ENCODE data around the gene PDE4A. TPM values are rescaled to one million over a fixed set of nuclear protein-coding genes. Genes with fewer than 3 reads are reported as not detected.

Gene PDE4A
- polyA plus RNA-seq, 4 donors, result 2.1 to 4.2 (median 2.8) TPM

GRCh38 chr19:10505583-10506229, 85.4 kb downstream of the PDE4A start:
- DNase-seq (ENCODE audit: low read depth in 4 of 4, low spot score in 3 of 4), result no peak

- DNase-seq (ENCODE audit: low read depth in 4 of 4, low spot score in 3 of 4), result no peak
These were observed 87.7 kb downstream of the PDE4A start for GRCh38 chr19:10508036-10508435.

- no peak for DNase-seq (ENCODE audit: low read depth in 4 of 4, low spot score in 3 of 4)
These were observed 88.4 kb downstream of the PDE4A start for GRCh38 chr19:10508707-10509106.

- no peak for DNase-seq (ENCODE audit: low read depth in 4 of 4, low spot score in 3 of 4)
These were observed 90.0 kb downstream of the PDE4A start for GRCh38 chr19:10510301-10510802.

- no peak for DNase-seq (ENCODE audit: low read depth in 4 of 4, low spot score in 3 of 4)
These were observed 92.9 kb downstream of the PDE4A start for GRCh38 chr19:10513223-10513622.

- DNase-seq (ENCODE audit: low read depth in 4 of 4, low spot score in 3 of 4), result no peak
These were observed 94.1 kb downstream of the PDE4A start for GRCh38 chr19:10514211-10515145.

GRCh38 chr19:10516064-10516385, 95.7 kb downstream of the PDE4A start:
- no peak for DNase-seq (ENCODE audit: low read depth in 4 of 4, low spot score in 3 of 4)

- no peak for DNase-seq (ENCODE audit: low read depth in 4 of 4, low spot score in 3 of 4)
These were observed 96.4 kb downstream of the PDE4A start for GRCh38 chr19:10516671-10517286.

- DNase-seq (ENCODE audit: low read depth in 4 of 4, low spot score in 3 of 4), result no peak
These were observed 97.0 kb downstream of the PDE4A start, which contains the start of gene S1PR5 for GRCh38 chr19:10517361-10517759. Gene S1PR5 (minus strand): TSS chr19:10517447. CDS start chr19:10515011, 2,436 bp downstream.

GRCh38 chr19:10517760-10518443, 97.6 kb downstream of the PDE4A start:
- DNase-seq (ENCODE audit: low read depth in 4 of 4, low spot score in 3 of 4), result no peak

- DNase-seq (ENCODE audit: low read depth in 4 of 4, low spot score in 3 of 4), result no peak
These were observed 98.4 kb downstream of the PDE4A start for GRCh38 chr19:10518444-10519361.

Other genes with a start within 250 kb of the PDE4A start
- 100 to 1,000 TPM in 3 of 4 donors, 10 to 100 TPM in 1; 82.1 to 134 (median 119) TPM for gene DNMT1, start 225.6 kb upstream of the PDE4A start, polyA plus RNA-seq (ENCODE audit: insufficient read length in 4 of 4)
- 10 to 100 TPM; 11.6 to 15.1 (median 12.9) TPM for gene S1PR2, start 189.2 kb upstream of the PDE4A start, polyA plus RNA-seq (ENCODE audit: insufficient read length in 4 of 4)
- 10 to 100 TPM; 30.1 to 54.0 (median 34.2) TPM for gene MRPL4, start 168.3 kb upstream of the PDE4A start, polyA plus RNA-seq (ENCODE audit: insufficient read length in 4 of 4)
- gene ICAM1, start 149.4 kb upstream of the PDE4A start, polyA plus RNA-seq (ENCODE audit: insufficient read length in 4 of 4), result 10 to 100 TPM in 1 of 4 donors, 1 to 10 TPM in 3; 5.8 to 10.3 (median 7.3) TPM
- gene ICAM4, start 133.6 kb upstream of the PDE4A start, polyA plus RNA-seq (ENCODE audit: insufficient read length in 4 of 4), result 1 to 10 TPM in 1 of 4 donors, under 1 TPM in 3; 0.36 to 1.5 (median 0.45) TPM
- under 1 TPM; 0.15 to 0.24 (median 0.22) TPM for gene ICAM5, start 130.6 kb upstream of the PDE4A start, polyA plus RNA-seq (ENCODE audit: insufficient read length in 4 of 4)
- 10 to 100 TPM in 1 of 4 donors, 1 to 10 TPM in 3; 4.4 to 10.6 (median 5.3) TPM for gene ZGLP1, start 110.7 kb upstream of the PDE4A start, polyA plus RNA-seq (ENCODE audit: insufficient read length in 4 of 4)
- gene FDX2, start 104.5 kb upstream of the PDE4A start, polyA plus RNA-seq (ENCODE audit: insufficient read length in 4 of 4), result 10 to 100 TPM; 12.7 to 25.3 (median 15.8) TPM
- gene RAVER1, start 87.0 kb upstream of the PDE4A start, polyA plus RNA-seq (ENCODE audit: insufficient read length in 4 of 4), result 10 to 100 TPM; 24.0 to 40.5 (median 26.5) TPM
- gene ICAM3, start 80.9 kb upstream of the PDE4A start, polyA plus RNA-seq (ENCODE audit: insufficient read length in 4 of 4), result 1 to 10 TPM; 6.6 to 9.4 (median 9.0) TPM
- 100 to 1,000 TPM; 102 to 170 (median 113) TPM for gene TYK2, start 40.0 kb upstream of the PDE4A start, polyA plus RNA-seq (ENCODE audit: insufficient read length in 4 of 4)
- 100 to 1,000 TPM; 106 to 172 (median 139) TPM for gene CDC37, start 17.0 kb upstream of the PDE4A start, polyA plus RNA-seq (ENCODE audit: insufficient read length in 4 of 4)
- gene KEAP1, start 82.8 kb downstream of the PDE4A start, polyA plus RNA-seq (ENCODE audit: insufficient read length in 4 of 4), result 10 to 100 TPM; 71.2 to 77.2 (median 74.1) TPM
- gene S1PR5, start 96.9 kb downstream of the PDE4A start, polyA plus RNA-seq (ENCODE audit: insufficient read length in 4 of 4), result 1 to 10 TPM; 1.5 to 1.9 (median 1.6) TPM
- 10 to 100 TPM; 17.1 to 37.0 (median 27.8) TPM for gene ATG4D, start 123.4 kb downstream of the PDE4A start, polyA plus RNA-seq (ENCODE audit: insufficient read length in 4 of 4)
- 10 to 100 TPM; 26.1 to 39.2 (median 33.6) TPM for gene KRI1, start 145.5 kb downstream of the PDE4A start, polyA plus RNA-seq (ENCODE audit: insufficient read length in 4 of 4)
- gene CDKN2D, start 148.4 kb downstream of the PDE4A start, polyA plus RNA-seq (ENCODE audit: insufficient read length in 4 of 4), result 10 to 100 TPM in 3 of 4 donors, 1 to 10 TPM in 1; 8.6 to 25.4 (median 10.6) TPM
- gene AP1M2, start 166.8 kb downstream of the PDE4A start, polyA plus RNA-seq (ENCODE audit: insufficient read length in 4 of 4), result 10 to 100 TPM in 3 of 4 donors, 1 to 10 TPM in 1; 1.7 to 60.2 (median 43.2) TPM
- gene SLC44A2, start 205.0 kb downstream of the PDE4A start, polyA plus RNA-seq (ENCODE audit: insufficient read length in 4 of 4), result 100 to 1,000 TPM; 134 to 211 (median 197) TPM
- gene ILF3, start 233.8 kb downstream of the PDE4A start, polyA plus RNA-seq (ENCODE audit: insufficient read length in 4 of 4), result 100 to 1,000 TPM; 209 to 347 (median 284) TPM

Data from left renal pelvis (tissue), 4 donors.